Activated naive CD8-positive, alpha-beta T cell treated with anti-CD3 and anti-CD28 coated beads, Interleukin-2, amount 10 ng/mL, durations not matched to agents 7 days and 5 days (primary cell): Measurements from ENCODE around the gene CALHM6. TPM values are rescaled to one million over a fixed set of nuclear protein-coding genes. Genes with fewer than 3 reads are reported as not detected.
"Not testable (repeated sequence)": the region's sequence is repeated elsewhere in the genome, so short reads cannot be mapped to it uniquely, and the experiment has no call there.

Source experiments
- ATAC-seq: fragments of 150-1000 bp; cut with Tn5 transposase; one replicate; pipeline ENCODE4 v1.10.0; 2021; ENCODE audit warnings: low read depth, moderate library complexity
- POLR2A ChIA-PET: fragments of 350-600 bp; sonication (Branson Sonifier 250); formaldehyde crosslinking; loops from one replicate; lab custom pipeline; 2021; ENCODE audit warnings: antibody characterized with exemption; lab: Charles Lee
- DNase-seq: peaks from one replicate; pipeline ENCODE4 v3.0.0; 2021
- H3K27ac Mint-ChIP-seq: one replicate; pipeline ENCODE4 v1.8.0; 2022; ENCODE audit warnings: mild to moderate bottlenecking, mixed read lengths
- H3K27me3 Mint-ChIP-seq: one replicate; pipeline ENCODE4 v1.8.0; 2022; ENCODE audit warnings: mild to moderate bottlenecking, moderate library complexity, mixed read lengths
- H3K36me3 Mint-ChIP-seq: one replicate; pipeline ENCODE4 v1.8.0; 2021; ENCODE audit warnings: mild to moderate bottlenecking, mixed read lengths
- H3K4me1 Mint-ChIP-seq: one replicate; pipeline ENCODE4 v1.8.0; 2021; ENCODE audit warnings: mixed read lengths
- H3K4me3 Mint-ChIP-seq: one replicate; pipeline ENCODE4 v1.8.0; 2022; ENCODE audit warnings: mild to moderate bottlenecking, moderate library complexity, mixed read lengths
- H3K9me3 Mint-ChIP-seq: one replicate; pipeline ENCODE4 v1.8.0; 2021; ENCODE audit warnings: mixed read lengths
- total RNA-seq, 2 experiments: library from RNA; stranded (reverse); gene quantifications; one replicate each; pipeline ENCODE4 v1.2.3, GENCODE V29; 2021

Gene CALHM6
- total RNA-seq, 2 experiments from 2014 or later = 23.2 to 26.7 TPM

- POLR2A ChIA-PET = no interaction called here
- DNase-seq (no peak), ATAC-seq (no peak)
- peaks cover 12% of the 10 kb centered on the region for H3K4me1 Mint-ChIP-seq
- H3K36me3 Mint-ChIP-seq = peaks cover 6% of the 10 kb centered on the region
- no peak overlapping the region for H3K27ac Mint-ChIP-seq
- no peaks in the 10 kb centered on the region for H3K9me3 Mint-ChIP-seq
- H3K27me3 Mint-ChIP-seq = peaks cover 19% of the 10 kb centered on the region
- no peak overlapping the region for H3K4me3 Mint-ChIP-seq
Measured at GRCh38 chr6:116468293-116468692, 7.1 kb downstream of the CALHM6 start.

GRCh38 chr6:116471531-116471930 is 10.4 kb downstream of the CALHM6 start:
- H3K9me3 Mint-ChIP-seq = no peaks in the 10 kb centered on the region
- peaks cover 4% of the 10 kb centered on the region for H3K36me3 Mint-ChIP-seq
- no peak overlapping the region for H3K4me3 Mint-ChIP-seq
- H3K27me3 Mint-ChIP-seq = peaks cover 18% of the 10 kb centered on the region
- DNase-seq (no peak), ATAC-seq (no peak)
- peaks cover 19% of the 10 kb centered on the region for H3K4me1 Mint-ChIP-seq
- H3K27ac Mint-ChIP-seq = no peak overlapping the region
- POLR2A ChIA-PET = no interaction called here

- POLR2A ChIA-PET = no interaction called here
- no peak overlapping the region for H3K4me3 Mint-ChIP-seq
- H3K4me1 Mint-ChIP-seq = peaks cover 21% of the 10 kb centered on the region
- ATAC-seq (no peak), DNase-seq (no peak)
- peaks cover 19% of the 10 kb centered on the region for H3K27me3 Mint-ChIP-seq
- H3K36me3 Mint-ChIP-seq = peaks cover 4% of the 10 kb centered on the region
- H3K9me3 Mint-ChIP-seq = peaks cover 2% of the 10 kb centered on the region
- no peak overlapping the region for H3K27ac Mint-ChIP-seq
Measured at GRCh38 chr6:116472706-116473105, 11.5 kb downstream of the CALHM6 start.

- ATAC-seq = no peak
- H3K4me3 Mint-ChIP-seq = peak overlapping the region; percentile 29
Measured at GRCh38 chr6:116475141-116475540, 14.0 kb downstream of the CALHM6 start.

GRCh38 chr6:116476002-116476678 is 15.0 kb downstream of the CALHM6 start:
- H3K27ac Mint-ChIP-seq = peak overlapping the region; percentile 37

More at GRCh38 chr6:116475141-116475540, 14.0 kb downstream of the CALHM6 start:
- H3K4me1 Mint-ChIP-seq = peaks cover 23% of the 10 kb centered on the region
- H3K36me3 Mint-ChIP-seq = peaks cover 6% of the 10 kb centered on the region
- H3K9me3 Mint-ChIP-seq = peaks cover 5% of the 10 kb centered on the region
- H3K27me3 Mint-ChIP-seq = peaks cover 24% of the 10 kb centered on the region
- POLR2A ChIA-PET = no interaction called here
- no peak for DNase-seq
- peak overlapping the region; percentile 37 for H3K27ac Mint-ChIP-seq

GRCh38 chr6:116482780-116483179 is 21.6 kb downstream of the CALHM6 start:
- H3K4me3 Mint-ChIP-seq = no peak overlapping the region
- no peak for DNase-seq
- no peak overlapping the region for H3K27ac Mint-ChIP-seq
- H3K27me3 Mint-ChIP-seq = peaks cover 41% of the 10 kb centered on the region
- POLR2A ChIA-PET = no interaction called here
- H3K4me1 Mint-ChIP-seq = peaks cover 2% of the 10 kb centered on the region
- H3K9me3 Mint-ChIP-seq = peaks cover 3% of the 10 kb centered on the region
- H3K36me3 Mint-ChIP-seq = peaks cover 2% of the 10 kb centered on the region
- ATAC-seq = no peak

More at GRCh38 chr6:116476002-116476678, 15.0 kb downstream of the CALHM6 start:
- Mint-ChIP-seq H3K9me3 (peaks cover 5% of the 10 kb centered on the region), H3K36me3 (peaks cover 6% of the 10 kb centered on the region), H3K4me3 (peak overlapping the region; percentile 52), H3K27me3 (peaks cover 24% of the 10 kb centered on the region), H3K4me1 (peaks cover 23% of the 10 kb centered on the region)
- ATAC-seq = peak; percentile 100
- POLR2A ChIA-PET = no interaction called here
- no peak for DNase-seq

GRCh38 chr6:116483616-116484015 is 22.4 kb downstream of the CALHM6 start:
- POLR2A ChIA-PET = no interaction called here
- peaks cover under 1% of the 10 kb centered on the region for H3K36me3 Mint-ChIP-seq
- DNase-seq = no peak
- H3K27me3 Mint-ChIP-seq = peaks cover 35% of the 10 kb centered on the region
- no peak overlapping the region for H3K4me3 Mint-ChIP-seq
- no peak overlapping the region for H3K27ac Mint-ChIP-seq
- peaks cover under 1% of the 10 kb centered on the region for H3K4me1 Mint-ChIP-seq
- ATAC-seq = no peak
- peaks cover 1% of the 10 kb centered on the region for H3K9me3 Mint-ChIP-seq

- Mint-ChIP-seq H3K36me3 (peaks cover 2% of the 10 kb centered on the region), H3K4me1 (no peaks in the 10 kb centered on the region), H3K27ac (no peak overlapping the region), H3K27me3 (peaks cover 40% of the 10 kb centered on the region), H3K4me3 (no peak overlapping the region), H3K9me3 (no peaks in the 10 kb centered on the region)
- POLR2A ChIA-PET = no interaction called here
- ATAC-seq = no peak
- DNase-seq = no peak
Measured at GRCh38 chr6:116485559-116486184, 24.5 kb downstream of the CALHM6 start.

- DNase-seq = no peak
- Mint-ChIP-seq H3K9me3 (no peaks in the 10 kb centered on the region), H3K36me3 (peaks cover 2% of the 10 kb centered on the region), H3K4me3 (no peak overlapping the region), H3K27me3 (peaks cover 18% of the 10 kb centered on the region), H3K27ac (no peak overlapping the region), H3K4me1 (no peaks in the 10 kb centered on the region)
- POLR2A ChIA-PET = interaction anchor here (0.6 kb wide), 1 partner anchor 198 kb away, joined by 3 read pairs; no protein-coding TSS in a partner anchor
- ATAC-seq = no peak
Measured at GRCh38 chr6:116491610-116492330, 30.6 kb downstream of the CALHM6 start.

- no peak overlapping the region for H3K4me3 Mint-ChIP-seq
Measured at GRCh38 chr6:116492331-116493067, 31.3 kb downstream of the CALHM6 start.

GRCh38 chr6:116495161-116495560 is 34.0 kb downstream of the CALHM6 start:
- POLR2A ChIA-PET, H3K36me3 Mint-ChIP-seq, ATAC-seq, H3K4me3 Mint-ChIP-seq, DNase-seq, H3K9me3 Mint-ChIP-seq, H3K27ac Mint-ChIP-seq, H3K4me1 Mint-ChIP-seq: not testable (repeated sequence)
- peaks cover 18% of the 10 kb centered on the region for H3K27me3 Mint-ChIP-seq

More at GRCh38 chr6:116492331-116493067, 31.3 kb downstream of the CALHM6 start:
- ATAC-seq = no peak
- H3K27me3 Mint-ChIP-seq = peaks cover 16% of the 10 kb centered on the region
- no peak for DNase-seq
- peaks cover 2% of the 10 kb centered on the region for H3K36me3 Mint-ChIP-seq
- POLR2A ChIA-PET = no interaction called here
- H3K27ac Mint-ChIP-seq = no peak overlapping the region
- no peaks in the 10 kb centered on the region for H3K9me3 Mint-ChIP-seq
- no peaks in the 10 kb centered on the region for H3K4me1 Mint-ChIP-seq

- no peak overlapping the region for H3K27ac Mint-ChIP-seq
- POLR2A ChIA-PET = interaction anchor here (0.5 kb wide), 1 partner anchor 379 kb away, joined by 3 read pairs; no protein-coding TSS in a partner anchor
- H3K36me3 Mint-ChIP-seq = no peaks in the 10 kb centered on the region
- no peak for ATAC-seq
- H3K9me3 Mint-ChIP-seq = peaks cover 1% of the 10 kb centered on the region
- H3K4me3 Mint-ChIP-seq = no peak overlapping the region
- no peaks in the 10 kb centered on the region for H3K4me1 Mint-ChIP-seq
- no peak for DNase-seq
- peaks cover 13% of the 10 kb centered on the region for H3K27me3 Mint-ChIP-seq
Measured at GRCh38 chr6:116497113-116497676, 36.0 kb downstream of the CALHM6 start.
